ENCODE results near the gene IFNAR2.
A peak's percentile ranks its signal among the peaks of the same experiment; 100 is the strongest.

IFNAR2 gene

GRCh38 chr21:33236766-33237165 is 7.0 kb downstream of the IFNAR2 start:
- ChIA-PET CTCF (interaction anchor here (0.7 to 1.0 kb wide), 2 partner anchors 14 to 118 kb away, joined by 3 read pairs; no protein-coding TSS in a partner anchor), POLR2A (no interaction called here)
- Histone ChIP-seq H3K4me3 (ENCODE audit: low read depth, low read length) (no peak overlapping the region), H3K9me3 (ENCODE audit: control insufficient read depth, insufficient read depth, low read depth, low read length) (no peaks in the 10 kb centered on the region; the same call in 1 of the 2 replicates), H3K36me3 (ENCODE audit: control insufficient read depth in 2 of 2, insufficient read depth in 1 of 2, low read length in 2 of 2) (peaks cover 0 to under 1% of the 10 kb centered on the region in 2 experiments; a peak in 1 of 3 replicates), H3K27ac (ENCODE audit: extremely low read depth, low read depth, low read length) (no peak overlapping the region), H3K4me1 (ENCODE audit: control insufficient read depth, insufficient read depth, low read length) (peaks cover 3% of the 10 kb centered on the region; the same call in 1 of the 2 replicates)
- TF ChIP-seq GFI1B (tag by site-specific recombination; IDR thresholded peaks at IDR 0.05) (no peak), PRDM4 (tag by site-specific recombination; IDR thresholded peaks at IDR 0.05) (peak; percentile 82)

- H3K27ac ChIP-seq (ENCODE audit: extremely low read depth, low read depth, low read length) = no peak overlapping the region
- POLR2A ChIA-PET = no interaction called here
- CTCF ChIA-PET = no interaction called here
- peaks cover 3% of the 10 kb centered on the region; the same call in 1 of the 2 replicates for H3K4me1 ChIP-seq (ENCODE audit: control insufficient read depth, insufficient read depth, low read length)
- H3K36me3 ChIP-seq (ENCODE audit: control insufficient read depth in 2 of 2, insufficient read depth in 1 of 2, low read length in 2 of 2) = peaks cover 0 to 6% of the 10 kb centered on the region in 2 experiments; a peak in 2 of 3 replicates
- TF ChIP-seq ZNF280C (tag by site-specific recombination; IDR thresholded peaks at IDR 0.05) = no peak
- TF ChIP-seq ZNF747 (tag by site-specific recombination; IDR thresholded peaks at IDR 0.05) = no peak
- no peak for TF ChIP-seq ZSCAN30 (tag by site-specific recombination; IDR thresholded peaks at IDR 0.05)
- H3K4me3 ChIP-seq (ENCODE audit: low read depth, low read length) = no peak overlapping the region
- H3K9me3 ChIP-seq (ENCODE audit: control insufficient read depth, insufficient read depth, low read depth, low read length) = no peaks in the 10 kb centered on the region; the same call in 1 of the 2 replicates
Measured at GRCh38 chr21:33237486-33237885, 7.7 kb downstream of the IFNAR2 start.

GRCh38 chr21:33238146-33238545 is 8.4 kb downstream of the IFNAR2 start:
- no peaks in the 10 kb centered on the region; the same call in 1 of the 2 replicates for H3K9me3 ChIP-seq (ENCODE audit: control insufficient read depth, insufficient read depth, low read depth, low read length)
- peaks cover 6 to 7% of the 10 kb centered on the region in 2 experiments; a peak in 2 of 3 replicates for H3K36me3 ChIP-seq (ENCODE audit: control insufficient read depth in 2 of 2, insufficient read depth in 1 of 2, low read length in 2 of 2)
- ChIA-PET CTCF (interaction anchor here (0.6 kb wide), 1 partner anchor 207 kb away, joined by 3 read pairs; no protein-coding TSS in a partner anchor), POLR2A (interaction anchor here (0.6 kb wide), 1 partner anchor 15 kb away, joined by 6 read pairs; no protein-coding TSS in a partner anchor)
- no peaks in the 10 kb centered on the region for H3K4me1 ChIP-seq (ENCODE audit: control insufficient read depth, insufficient read depth, low read length)
- no peak overlapping the region for H3K27ac ChIP-seq (ENCODE audit: extremely low read depth, low read depth, low read length)
- no peak overlapping the region for H3K4me3 ChIP-seq (ENCODE audit: low read depth, low read length)
- no peak for TF ChIP-seq ZNF692 (tag by site-specific recombination; IDR thresholded peaks at IDR 0.05)
- TF ChIP-seq SALL2 (tag by site-specific recombination; IDR thresholded peaks at IDR 0.05; ENCODE audit: borderline replicate concordance) = no peak
- TF ChIP-seq ZNF184 (tag by site-specific recombination; IDR thresholded peaks at IDR 0.05) = no peak
- no peak for TF ChIP-seq ZNF776 (tag by site-specific recombination; IDR thresholded peaks at IDR 0.05; ENCODE audit: borderline replicate concordance)
- TF ChIP-seq ZSCAN4 (tag by site-specific recombination; IDR thresholded peaks at IDR 0.05) = no peak
- TF ChIP-seq ZNF530 (tag by site-specific recombination; IDR thresholded peaks at IDR 0.05; ENCODE audit: low read depth) = no peak
- no peak for TF ChIP-seq ZNF274 (IDR thresholded peaks at IDR 0.05; ENCODE audit: low read length)
- TF ChIP-seq ZNF274 (tag by site-specific recombination; IDR thresholded peaks at IDR 0.05; ENCODE audit: borderline replicate concordance) = no peak
- TF ChIP-seq ZNF366 (tag by site-specific recombination; conservative IDR thresholded peaks at IDR 0.05) = no peak
- TF ChIP-seq OSR2 (tag by site-specific recombination; IDR thresholded peaks at IDR 0.05) = no peak
- TF ChIP-seq ZNF449 (tag by site-specific recombination; IDR thresholded peaks at IDR 0.05) = no peak
- no peak for TF ChIP-seq BCL11A (tag by site-specific recombination; IDR thresholded peaks at IDR 0.05; ENCODE audit: low read depth)
- TF ChIP-seq ZNF426 (tag by site-specific recombination; IDR thresholded peaks at IDR 0.05) = no peak
- no peak for TF ChIP-seq ZNF398 (tag by site-specific recombination; IDR thresholded peaks at IDR 0.05)
- TF ChIP-seq ZNF214 (tag by site-specific recombination; IDR thresholded peaks at IDR 0.05; ENCODE audit: borderline replicate concordance) = no peak
